HG03060 (cell line): ENCODE results near the gene HRH1.
"Not testable (repeated sequence)": the region's sequence is repeated elsewhere in the genome, so short reads cannot be mapped to it uniquely, and the experiment has no call there.

ENCODE experiments used
- ATAC-seq: cut with Tn5 transposase; IDR thresholded peaks from one replicate; pipeline ENCODE4 v1.9.1; 2021; ENCODE audit warnings: low read depth, moderate number of reproducible peaks; ENCODE audit not compliant: unreplicated experiment

The HRH1 gene

DNA sequence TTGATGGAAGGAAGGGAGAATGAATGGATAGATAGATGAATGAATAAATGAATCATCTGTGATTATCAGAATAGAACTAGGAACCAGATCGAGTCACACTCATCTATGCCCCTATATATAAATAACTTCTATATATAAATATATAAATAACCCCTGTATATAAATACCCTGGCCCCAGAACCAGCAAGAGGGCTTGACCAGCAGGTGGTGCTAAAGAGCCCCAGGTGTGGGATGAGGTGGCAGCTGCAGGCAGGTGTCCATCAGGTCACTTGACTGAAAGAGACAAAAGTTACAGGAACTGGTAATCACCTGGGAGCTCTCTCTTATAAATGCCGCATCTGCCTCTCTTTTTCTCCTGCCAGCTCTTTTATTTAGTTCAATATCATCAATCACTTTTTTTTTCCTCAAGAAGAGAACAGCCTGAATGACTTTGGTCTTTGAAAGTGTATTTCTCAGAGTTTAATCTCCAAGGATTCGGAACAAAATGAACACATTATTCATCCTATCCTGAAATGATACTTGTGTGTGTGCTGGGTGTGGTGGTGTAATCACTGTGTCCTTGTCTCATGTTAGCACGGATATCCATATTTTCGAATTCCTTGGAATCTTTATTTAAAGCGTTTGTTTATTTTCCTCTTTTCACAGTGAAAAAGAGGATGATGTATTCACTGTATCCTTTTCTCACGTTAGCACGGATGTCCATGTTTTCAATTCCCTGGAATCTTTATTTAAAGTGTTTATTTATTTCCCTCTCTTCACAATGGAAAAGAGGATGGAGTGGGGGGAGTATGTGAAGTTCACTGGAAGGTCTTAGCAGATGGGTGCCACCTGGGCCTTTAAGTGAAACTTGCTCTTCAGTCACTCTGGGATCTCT, 82.5 kb downstream of the HRH1 start:
- ATAC-seq = no peak

DNA sequence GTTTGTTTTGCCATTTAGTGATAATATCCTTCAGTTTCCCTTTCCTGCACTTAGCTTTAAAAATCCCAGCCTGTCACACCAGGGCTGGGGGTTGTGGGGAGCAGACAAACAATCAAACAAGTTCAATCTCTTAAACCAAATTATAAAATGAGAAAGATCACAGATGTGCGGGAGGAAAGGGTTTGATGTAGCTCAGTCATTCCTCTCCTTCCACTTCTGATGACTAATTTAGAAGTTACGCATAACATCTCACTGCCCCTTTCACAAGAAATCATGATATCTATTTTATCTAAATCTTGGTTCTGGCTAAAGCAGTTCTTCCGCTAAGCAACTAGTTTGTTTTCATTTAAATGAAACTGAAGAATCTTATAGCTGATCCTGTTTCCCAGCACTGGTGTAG, 83.8 kb downstream of the HRH1 start:
- no peak for ATAC-seq

DNA sequence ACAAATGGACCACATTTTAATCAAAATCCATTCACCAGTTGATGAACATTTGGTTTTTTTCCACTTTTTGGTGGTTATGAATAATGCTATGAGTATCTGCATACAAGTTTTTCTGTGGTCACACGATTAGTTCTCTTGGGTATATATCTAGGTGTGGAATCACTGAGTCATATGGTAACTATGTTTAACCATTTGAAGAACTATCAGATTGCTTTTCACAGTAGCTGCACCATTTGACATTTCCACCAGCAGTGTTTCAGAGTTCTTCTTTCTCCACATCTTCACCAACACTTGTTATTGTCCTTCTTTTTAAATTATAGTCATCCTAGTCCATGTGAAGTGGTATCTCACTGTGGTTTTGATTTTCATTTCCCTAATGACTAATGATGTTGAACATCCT, 84.6 kb downstream of the HRH1 start:
- ATAC-seq = no peak

DNA sequence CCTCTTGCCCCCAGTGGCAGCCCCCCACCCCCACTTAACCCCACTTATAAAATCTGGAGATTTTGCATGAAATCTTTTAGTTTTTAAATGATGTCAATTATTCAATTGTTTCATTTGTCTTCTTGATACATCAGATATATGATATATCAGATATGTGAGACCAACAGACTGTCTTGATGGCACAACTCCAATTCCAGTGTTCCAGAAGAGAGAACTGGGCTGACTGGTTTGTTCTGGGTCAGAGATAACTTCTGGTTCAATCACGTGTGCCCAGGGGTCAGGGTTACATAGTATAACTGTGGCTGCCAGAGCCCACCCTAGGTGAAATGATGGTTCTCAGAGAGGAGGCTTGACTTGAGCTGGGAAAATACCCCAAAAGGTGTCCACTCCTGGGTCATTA, 85.5 kb downstream of the HRH1 start:
- no peak for ATAC-seq

DNA sequence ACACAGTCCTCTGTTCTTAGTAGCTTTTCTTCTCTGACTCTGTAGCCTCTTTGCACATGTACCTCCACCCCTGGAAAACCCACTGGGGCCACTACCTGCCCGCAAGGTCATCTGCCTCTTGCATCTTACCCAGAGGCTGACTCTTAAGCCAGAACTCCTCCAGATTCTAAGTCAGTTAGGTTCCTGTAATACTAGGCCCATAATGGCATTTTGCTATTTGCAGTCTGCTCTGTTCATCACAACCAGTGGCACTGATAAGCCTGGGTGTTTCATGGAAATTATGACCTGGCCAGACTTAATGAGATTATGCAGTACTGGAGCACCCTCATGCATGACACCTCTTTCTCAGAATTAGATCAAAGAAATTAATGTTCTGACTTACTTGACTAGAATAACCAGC, 86.2 kb downstream of the HRH1 start:
- no peak for ATAC-seq

DNA sequence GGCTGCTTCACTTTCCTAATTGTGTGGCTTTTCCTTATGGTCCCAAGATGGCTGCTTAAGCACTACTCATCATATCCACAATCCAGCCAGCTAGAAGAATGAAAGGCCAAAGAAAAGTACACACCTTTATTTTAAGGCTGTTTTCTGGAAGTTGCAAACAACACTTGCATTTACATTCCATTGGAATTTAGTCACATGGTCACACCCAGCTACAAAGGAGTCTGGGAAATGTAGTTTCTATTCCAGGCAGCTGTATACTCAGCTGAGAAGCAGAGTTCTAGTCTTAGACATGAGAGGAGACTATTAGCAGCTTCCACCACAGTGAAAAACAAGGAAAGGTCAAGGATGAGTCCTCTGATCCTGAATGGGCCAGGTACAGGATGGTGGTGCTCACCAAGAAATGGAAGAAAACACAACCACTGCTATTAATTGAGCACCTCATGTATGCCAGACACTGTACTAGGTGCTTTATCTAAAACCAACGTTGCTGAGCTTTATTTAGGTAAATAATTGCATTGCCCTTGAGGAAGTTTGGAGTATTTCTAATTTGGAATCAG, 89.9 kb downstream of the HRH1 start:
- no peak for ATAC-seq

DNA sequence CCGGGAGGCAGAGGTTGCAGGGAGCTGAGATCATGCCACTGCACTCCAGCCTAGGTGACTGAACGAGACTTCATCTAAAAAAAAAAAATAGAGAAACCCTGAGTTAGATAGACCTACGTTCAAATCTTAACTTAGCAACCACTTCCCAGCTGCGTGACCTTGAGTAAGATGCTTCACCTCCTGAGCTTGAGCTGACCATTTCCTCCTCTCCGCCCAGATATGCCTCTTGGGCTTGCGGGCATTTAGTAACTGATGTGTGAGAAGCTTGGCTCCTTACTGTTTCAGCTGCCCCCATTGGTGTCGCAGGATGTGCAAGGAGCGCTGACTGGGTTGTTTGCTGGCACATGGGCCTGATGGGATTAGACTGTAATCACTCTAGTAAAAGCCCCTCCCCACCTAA, 91.0 kb downstream of the HRH1 start:
- no peak for ATAC-seq

DNA sequence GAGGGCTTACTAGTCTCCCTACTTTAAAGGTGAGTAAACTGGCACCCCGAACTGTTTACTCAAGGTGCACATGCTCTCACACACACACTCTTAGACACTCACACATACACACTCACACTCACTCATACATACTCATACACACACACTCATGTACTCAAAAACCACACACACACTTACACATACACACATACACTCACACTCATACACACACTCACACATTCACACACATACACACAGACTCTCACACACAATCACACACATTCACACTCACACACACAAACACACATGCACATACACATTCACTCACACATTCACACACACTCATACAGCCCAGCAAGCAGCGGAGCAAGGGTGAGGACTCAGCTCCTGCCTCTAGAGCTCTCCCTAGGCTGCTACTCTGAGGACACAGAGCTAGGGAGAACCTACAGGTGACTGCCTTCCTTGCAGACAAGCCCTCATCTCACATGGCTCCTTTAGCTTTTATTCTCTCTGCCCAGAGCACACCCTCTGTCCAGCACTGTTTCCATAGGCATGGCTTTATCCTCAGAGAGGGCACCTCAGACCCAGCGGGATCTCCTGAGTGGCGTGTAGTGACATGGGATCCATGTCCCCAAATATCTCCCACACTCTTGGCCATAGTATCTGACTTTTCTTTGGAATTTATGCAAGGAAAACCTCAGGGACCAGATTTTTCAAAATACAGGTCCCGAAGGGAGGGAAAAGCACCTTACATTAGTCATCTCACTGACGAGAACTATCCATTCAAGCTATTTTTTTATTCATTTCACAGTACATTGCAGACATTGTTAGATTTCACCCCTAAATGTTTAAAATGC, 91.8 kb downstream of the HRH1 start:
- no peak for ATAC-seq

DNA sequence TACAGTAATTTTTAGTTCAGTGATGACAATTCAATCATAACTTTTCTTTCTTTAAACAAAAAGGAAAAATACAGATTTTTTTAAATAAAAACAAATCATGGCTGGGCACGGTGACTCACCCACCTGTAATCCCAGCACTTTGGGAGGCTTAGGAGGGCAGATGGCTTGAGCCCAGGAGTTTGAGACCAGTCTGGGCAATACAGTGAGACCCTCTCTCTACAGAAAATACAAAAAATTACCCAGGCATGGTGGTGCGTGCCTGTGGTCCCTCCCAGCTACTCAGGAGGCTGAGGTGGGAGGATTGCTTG, 92.3 kb downstream of the HRH1 start:
- ATAC-seq = no peak

DNA sequence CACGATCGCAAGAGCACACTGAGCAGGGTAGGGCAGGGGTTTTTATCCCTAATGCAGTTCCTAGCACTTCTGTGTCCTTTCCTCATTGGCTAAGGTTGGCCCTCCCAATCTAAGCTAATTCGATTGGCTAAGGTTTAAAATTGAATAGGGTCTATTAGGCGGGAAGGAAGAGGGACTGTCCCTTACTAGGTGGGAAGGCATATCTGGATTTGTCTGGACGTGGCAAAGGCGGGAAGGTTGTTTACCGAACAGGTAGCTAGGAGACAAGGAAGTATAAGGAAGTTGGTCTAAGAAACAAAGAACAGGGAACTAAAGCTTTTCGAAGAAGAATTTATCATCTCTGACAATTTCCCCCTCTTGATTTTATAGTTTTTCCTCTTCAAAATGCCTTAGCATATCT, 93.1 kb downstream of the HRH1 start:
- no peak for ATAC-seq

DNA sequence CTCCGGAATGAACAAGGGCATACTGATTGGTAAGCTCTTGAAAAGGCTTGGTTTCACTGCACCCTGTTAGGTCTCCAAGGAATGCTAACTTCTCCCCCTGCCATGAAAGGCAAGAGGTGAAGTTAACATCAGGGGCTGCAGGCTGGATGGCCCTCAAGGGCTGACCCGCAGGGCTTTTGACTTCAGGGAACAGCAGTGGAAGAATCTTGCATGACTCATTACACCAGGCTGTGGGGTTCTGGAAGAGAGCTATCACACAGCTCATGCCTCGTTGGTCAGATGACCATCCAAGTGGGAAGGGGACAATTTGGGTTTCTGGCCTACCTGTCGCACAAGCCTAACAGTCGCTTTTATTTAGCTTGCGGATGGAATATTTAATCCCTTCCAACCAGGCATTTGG, 94.3 kb downstream of the HRH1 start:
- no peak for ATAC-seq

DNA sequence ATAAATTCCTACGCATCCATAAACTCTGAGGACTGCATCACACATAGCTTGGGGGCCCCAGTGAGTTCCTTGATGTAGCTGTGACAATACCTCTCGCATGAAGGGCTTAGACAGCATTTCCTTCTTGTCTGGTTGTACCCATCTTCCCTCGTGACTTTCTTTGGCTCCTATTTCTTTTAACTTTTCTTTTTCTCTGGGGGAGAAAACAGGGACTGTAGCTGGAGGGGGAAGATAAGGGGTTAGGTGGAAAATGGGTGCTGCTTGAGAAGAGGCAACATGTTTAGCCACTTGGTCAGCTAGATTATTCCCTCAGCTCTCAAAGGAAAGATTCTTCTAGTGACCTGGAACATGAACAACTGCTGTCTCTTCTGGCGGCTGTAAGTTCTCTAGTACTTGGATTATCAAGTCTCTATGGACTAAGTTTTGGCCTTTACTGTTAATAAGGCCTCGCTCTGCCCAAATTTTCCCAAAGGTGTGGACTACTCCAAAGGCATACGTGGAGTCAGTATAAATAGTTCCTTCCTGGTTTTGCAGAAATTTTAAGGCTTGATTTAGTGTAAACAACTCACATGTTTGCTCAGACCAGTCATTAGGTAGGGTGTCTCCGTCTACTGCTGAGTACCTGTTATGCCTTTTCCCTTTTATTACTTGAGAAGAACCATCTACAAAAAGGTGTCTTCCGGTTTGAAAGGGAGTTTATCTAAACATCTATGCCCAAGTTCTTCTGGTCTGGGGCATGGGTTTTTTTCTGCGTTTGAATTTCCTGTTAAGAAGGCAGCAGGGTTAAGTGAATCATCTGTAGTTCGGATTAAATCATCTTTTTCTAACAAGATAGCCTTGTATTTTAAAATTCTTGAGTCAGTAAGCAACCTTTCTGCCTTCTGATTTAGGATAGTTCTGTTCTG, 96.9 kb downstream of the HRH1 start:
- no peak for ATAC-seq

DNA sequence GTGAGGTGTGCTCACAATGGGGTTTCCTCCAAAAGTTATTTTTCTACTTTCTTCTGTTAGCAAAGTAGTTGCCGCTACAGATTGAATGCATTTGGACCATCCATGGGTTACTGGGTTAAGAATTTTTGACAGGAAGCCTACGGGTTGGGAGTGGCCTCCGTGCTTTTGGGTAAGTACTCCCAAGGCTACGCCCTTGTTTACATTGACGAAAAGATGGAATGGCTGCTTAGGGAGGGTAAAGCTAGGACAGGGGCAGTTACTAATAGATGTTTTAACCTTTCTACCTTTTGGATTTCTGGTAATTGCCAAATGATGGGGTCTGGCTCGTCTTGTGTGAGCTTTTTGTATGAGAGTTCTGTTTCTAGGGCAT, 97.5 kb downstream of the HRH1 start:
- ATAC-seq = no peak

DNA sequence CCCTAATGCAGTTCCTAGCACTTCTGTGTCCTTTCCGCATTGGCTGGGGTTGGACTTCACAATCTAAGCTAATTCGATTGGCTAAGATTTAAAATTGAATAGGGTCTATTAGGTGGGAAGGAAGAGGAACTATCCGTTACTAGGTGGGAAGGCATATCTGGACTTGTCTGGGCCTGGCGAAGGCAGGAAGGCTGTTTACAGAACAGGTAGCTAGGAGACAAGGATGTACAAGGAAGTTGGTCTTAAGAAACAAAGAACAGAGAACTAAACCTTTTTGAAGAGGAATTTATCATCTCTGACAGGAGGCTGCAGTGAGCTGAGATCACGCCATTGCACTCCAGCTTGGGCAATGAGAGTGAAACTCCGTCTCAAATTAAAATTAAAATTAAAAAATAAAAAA, 100.6 kb downstream of the HRH1 start:
- no peak for ATAC-seq

DNA sequence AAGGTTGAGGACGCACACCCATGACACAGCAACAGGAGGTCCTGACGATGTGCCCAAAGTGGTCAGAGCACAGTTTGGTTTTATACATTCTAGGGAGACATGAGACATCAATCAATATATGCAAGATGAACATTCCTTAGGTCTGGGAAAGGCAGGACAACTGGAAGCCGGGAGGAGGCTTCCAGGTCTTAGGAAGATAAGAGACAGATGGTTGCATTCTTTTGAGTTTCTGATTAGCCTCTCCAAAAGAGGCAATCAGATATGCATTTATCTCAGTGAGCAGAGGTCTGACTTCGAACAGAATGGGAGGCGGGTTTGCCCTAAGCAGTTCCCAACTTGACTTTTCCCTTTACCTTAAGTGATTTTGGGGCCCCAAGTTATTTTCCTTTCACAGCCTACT, 101.2 kb downstream of the HRH1 start:
- not testable (repeated sequence) for ATAC-seq

DNA sequence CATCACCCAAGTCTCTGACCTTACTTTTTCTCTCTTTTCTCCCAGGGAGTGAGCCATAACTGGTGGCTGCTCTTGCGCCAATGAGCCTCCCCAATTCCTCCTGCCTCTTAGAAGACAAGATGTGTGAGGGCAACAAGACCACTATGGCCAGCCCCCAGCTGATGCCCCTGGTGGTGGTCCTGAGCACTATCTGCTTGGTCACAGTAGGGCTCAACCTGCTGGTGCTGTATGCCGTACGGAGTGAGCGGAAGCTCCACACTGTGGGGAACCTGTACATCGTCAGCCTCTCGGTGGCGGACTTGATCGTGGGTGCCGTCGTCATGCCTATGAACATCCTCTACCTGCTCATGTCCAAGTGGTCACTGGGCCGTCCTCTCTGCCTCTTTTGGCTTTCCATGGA, 104.7 kb downstream of the HRH1 start:
- no peak for ATAC-seq

DNA sequence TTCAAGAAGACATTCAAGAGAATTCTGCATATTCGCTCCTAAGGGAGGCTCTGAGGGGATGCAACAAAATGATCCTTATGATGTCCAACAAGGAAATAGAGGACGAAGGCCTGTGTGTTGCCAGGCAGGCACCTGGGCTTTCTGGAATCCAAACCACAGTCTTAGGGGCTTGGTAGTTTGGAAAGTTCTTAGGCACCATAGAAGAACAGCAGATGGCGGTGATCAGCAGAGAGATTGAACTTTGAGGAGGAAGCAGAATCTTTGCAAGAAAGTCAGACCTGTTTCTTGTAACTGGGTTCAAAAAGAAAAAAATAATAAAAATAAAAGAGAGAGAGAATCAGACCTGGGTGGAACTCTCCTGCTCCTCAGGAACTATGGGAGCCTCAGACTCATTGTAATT, 106.2 kb downstream of the HRH1 start:
- no peak for ATAC-seq

DNA sequence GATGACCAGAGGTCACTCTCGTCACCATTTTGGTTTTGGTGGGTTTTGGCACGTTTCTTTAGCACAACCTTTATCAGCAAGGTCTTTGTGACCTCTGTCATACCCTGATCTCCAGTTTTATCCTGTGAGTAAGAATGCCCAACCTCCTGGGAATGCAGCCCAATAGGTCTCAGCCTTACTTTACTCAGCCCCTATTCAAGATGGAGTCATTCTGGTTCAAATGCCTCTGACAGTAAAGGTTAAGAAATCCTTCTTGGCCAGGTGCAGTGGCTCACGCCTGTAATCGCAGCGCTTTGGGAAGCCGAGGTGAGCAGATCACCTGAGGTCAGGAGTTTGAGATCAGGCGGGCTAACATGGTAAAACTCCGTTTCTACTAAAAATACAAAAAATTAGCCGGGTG, 114.7 kb downstream of the HRH1 start:
- no peak for ATAC-seq

DNA sequence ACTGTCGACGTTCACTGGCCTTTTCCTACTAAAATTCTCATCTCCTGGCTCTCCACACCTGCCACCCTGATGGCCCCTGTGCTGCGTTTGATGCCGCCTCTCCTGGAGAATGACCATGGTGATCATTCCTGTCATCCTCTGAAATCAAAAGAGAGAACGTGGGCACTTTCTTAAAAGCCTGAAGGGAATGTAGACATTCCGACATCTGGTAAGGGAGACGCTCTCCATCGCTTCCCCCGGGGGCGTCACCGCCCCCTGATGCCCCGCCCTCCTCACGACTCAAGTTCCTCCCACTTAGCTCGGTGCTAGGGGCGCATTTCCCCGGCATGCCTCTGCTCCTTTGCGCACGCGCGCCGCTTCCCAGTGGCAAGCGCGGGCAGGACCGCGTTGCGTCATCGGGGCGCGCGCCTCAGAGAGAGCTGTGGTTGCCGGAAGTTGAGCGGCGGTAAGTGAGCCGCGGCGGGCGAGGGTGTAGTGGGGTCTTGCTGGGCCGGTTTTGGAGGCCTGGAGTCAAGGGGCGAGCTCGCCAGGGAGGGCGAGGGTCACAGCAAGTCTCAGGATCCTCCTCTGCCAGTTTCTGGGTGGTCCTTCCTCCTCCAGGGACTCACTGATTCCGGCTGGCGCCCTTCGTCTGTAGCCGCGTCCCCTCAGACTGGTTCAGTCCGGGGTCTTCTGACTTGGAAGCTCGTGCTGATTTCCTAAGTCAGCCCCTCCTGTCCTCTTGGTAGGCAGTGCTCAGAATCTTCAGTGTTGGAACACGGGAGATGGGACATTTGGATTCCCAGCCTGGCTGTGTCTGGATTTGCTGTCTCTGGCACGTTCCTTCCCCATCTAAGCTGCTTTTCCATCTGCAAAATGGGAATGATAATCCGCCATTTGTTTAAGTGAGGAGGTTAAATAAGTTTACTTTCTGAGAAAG, 118.0 kb downstream of the HRH1 start, which contains the start of gene ATG7:
ATG7 (plus strand) TSS at position 412 of the 919 bp plus-strand sequence. CDS start 26,299 bp downstream, outside the sequence.
- ATAC-seq = peak; percentile 75
